ENCODE data around the gene FTO. TPM values are rescaled to one million over a fixed set of nuclear protein-coding genes. Genes with fewer than 3 reads are reported as not detected.
"Not testable (repeated sequence)": the region's sequence is repeated elsewhere in the genome, so short reads cannot be mapped to it uniquely, and the experiment has no call there.

The FTO gene
- total RNA-seq, 4 donors from 2014 or later, result 63.2 to 151 (median 105) TPM

DNA sequence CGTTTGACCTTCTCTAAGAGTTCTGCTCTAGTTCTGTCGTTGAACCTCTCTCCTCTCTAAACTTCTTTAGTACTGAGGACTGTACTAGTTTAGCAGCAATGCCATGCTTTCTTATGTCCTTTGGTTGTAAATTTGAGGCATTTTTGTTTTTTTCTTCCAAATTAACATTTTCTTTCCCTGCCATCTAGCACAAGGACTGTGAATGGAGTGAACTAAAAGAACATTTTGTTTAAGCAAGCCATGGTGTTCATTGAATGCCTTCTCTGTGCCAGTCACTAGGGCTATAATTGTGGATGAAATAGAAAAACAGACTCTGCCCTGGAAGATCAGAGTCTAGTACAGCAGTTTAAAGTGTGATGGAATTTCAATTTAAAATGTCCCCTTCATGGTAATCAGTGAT, 137.9 kb downstream of the FTO start:
- H3K27me3 ChIP-seq, result no peaks in the 10 kb centered on the region
- DNase-seq, result no peak
- H3K36me3 ChIP-seq, result no peaks in the 10 kb centered on the region
- H3K27ac ChIP-seq, result no peak overlapping the region
- H3K9me3 ChIP-seq, result no peaks in the 10 kb centered on the region
- H3K4me1 ChIP-seq, result no peaks in the 10 kb centered on the region
- TF ChIP-seq, protein P1, sequence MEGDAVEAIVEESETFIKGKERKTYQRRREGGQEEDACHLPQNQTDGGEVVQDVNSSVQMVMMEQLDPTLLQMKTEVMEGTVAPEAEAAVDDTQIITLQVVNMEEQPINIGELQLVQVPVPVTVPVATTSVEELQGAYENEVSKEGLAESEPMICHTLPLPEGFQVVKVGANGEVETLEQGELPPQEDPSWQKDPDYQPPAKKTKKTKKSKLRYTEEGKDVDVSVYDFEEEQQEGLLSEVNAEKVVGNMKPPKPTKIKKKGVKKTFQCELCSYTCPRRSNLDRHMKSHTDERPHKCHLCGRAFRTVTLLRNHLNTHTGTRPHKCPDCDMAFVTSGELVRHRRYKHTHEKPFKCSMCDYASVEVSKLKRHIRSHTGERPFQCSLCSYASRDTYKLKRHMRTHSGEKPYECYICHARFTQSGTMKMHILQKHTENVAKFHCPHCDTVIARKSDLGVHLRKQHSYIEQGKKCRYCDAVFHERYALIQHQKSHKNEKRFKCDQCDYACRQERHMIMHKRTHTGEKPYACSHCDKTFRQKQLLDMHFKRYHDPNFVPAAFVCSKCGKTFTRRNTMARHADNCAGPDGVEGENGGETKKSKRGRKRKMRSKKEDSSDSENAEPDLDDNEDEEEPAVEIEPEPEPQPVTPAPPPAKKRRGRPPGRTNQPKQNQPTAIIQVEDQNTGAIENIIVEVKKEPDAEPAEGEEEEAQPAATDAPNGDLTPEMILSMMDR (IDR thresholded peaks at IDR 0.05), result no peak
- no peak for TF ChIP-seq POLR2A (IDR thresholded peaks at IDR 0.05)
- intact Hi-C loops (cut with DNase I; ENCODE audit: low total_unique reads), result no loop called here
- no peak overlapping the region for H3K4me3 ChIP-seq

DNA sequence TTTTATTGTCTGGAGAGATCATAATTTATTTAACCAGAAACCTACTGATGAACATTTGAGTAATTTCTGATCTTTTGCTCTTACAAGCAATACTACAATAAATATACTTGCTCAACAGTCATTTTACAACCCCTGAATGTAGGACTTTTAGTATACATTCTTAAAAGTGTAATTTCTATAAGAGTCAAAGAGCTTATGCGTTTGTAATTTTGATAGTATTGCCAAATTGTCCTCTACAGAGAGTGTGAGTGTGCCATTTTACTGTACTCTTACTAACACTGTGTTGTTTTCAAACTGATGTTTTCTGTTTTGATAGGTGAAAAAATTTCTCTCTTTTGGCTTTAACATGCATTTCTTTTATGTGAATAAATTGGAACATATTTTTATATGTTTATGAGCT, 139.1 kb downstream of the FTO start:
- no peak overlapping the region for H3K4me3 ChIP-seq
- TF ChIP-seq, protein P1 (IDR thresholded peaks at IDR 0.05), result no peak
- no peak for TF ChIP-seq POLR2A (IDR thresholded peaks at IDR 0.05)
- H3K27ac ChIP-seq, result no peak overlapping the region
- no peaks in the 10 kb centered on the region for H3K9me3 ChIP-seq
- no peaks in the 10 kb centered on the region for H3K27me3 ChIP-seq
- intact Hi-C loops (cut with DNase I; ENCODE audit: low total_unique reads), result no loop called here
- no peak for DNase-seq
- no peaks in the 10 kb centered on the region for H3K4me1 ChIP-seq
- H3K36me3 ChIP-seq, result no peaks in the 10 kb centered on the region

DNA sequence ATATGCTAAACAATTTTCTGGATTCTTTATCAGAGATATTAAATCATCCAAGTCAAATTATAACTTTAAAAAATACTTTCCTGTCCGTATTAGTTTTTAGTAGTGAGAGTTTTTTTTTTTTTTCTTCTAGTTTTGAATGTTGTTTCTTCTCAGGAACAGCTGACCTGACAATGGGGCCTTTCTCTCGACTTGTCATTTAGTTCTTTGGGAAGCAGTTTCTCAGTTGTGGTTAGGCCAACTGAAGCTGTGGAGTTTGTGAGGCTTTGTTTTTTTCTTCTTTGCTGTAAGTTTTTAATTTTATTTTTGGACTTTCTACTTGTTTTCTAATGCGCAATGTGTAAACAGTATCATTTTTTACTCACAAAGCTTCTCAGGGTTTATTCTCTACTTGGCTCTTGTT, 140.8 kb downstream of the FTO start:
- no peak overlapping the region for H3K27ac ChIP-seq
- no peak for DNase-seq
- no peaks in the 10 kb centered on the region for H3K36me3 ChIP-seq
- no peaks in the 10 kb centered on the region for H3K4me1 ChIP-seq
- intact Hi-C loops (cut with DNase I; ENCODE audit: low total_unique reads), result no loop called here
- H3K27me3 ChIP-seq, result no peaks in the 10 kb centered on the region
- H3K4me3 ChIP-seq, result no peak overlapping the region
- TF ChIP-seq POLR2A (IDR thresholded peaks at IDR 0.05), result no peak
- TF ChIP-seq, protein P1 (IDR thresholded peaks at IDR 0.05), result no peak
- no peaks in the 10 kb centered on the region for H3K9me3 ChIP-seq

GRCh38 chr16:53846549-53846948, 142.6 kb downstream of the FTO start:
- H3K27me3 ChIP-seq; H3K9me3 ChIP-seq; DNase-seq; H3K27ac ChIP-seq; intact Hi-C loops (cut with DNase I; ENCODE audit: low total_unique reads); H3K4me3 ChIP-seq; H3K4me1 ChIP-seq; H3K36me3 ChIP-seq: not testable (repeated sequence)

- no peak for TF ChIP-seq POLR2A (IDR thresholded peaks at IDR 0.05)
- TF ChIP-seq, protein P1 (IDR thresholded peaks at IDR 0.05), result no peak
- no peak for DNase-seq
- no peaks in the 10 kb centered on the region for H3K36me3 ChIP-seq
- no peak overlapping the region for H3K4me3 ChIP-seq
- H3K27me3 ChIP-seq, result no peaks in the 10 kb centered on the region
- H3K9me3 ChIP-seq, result no peaks in the 10 kb centered on the region
- H3K27ac ChIP-seq, result no peak overlapping the region
- intact Hi-C loops (cut with DNase I; ENCODE audit: low total_unique reads), result no loop called here
- H3K4me1 ChIP-seq, result peaks cover 0 to 4% of the 10 kb centered on the region in 2 donors
These were observed 143.0 kb downstream of the FTO start for GRCh38 chr16:53846971-53847370.

DNA sequence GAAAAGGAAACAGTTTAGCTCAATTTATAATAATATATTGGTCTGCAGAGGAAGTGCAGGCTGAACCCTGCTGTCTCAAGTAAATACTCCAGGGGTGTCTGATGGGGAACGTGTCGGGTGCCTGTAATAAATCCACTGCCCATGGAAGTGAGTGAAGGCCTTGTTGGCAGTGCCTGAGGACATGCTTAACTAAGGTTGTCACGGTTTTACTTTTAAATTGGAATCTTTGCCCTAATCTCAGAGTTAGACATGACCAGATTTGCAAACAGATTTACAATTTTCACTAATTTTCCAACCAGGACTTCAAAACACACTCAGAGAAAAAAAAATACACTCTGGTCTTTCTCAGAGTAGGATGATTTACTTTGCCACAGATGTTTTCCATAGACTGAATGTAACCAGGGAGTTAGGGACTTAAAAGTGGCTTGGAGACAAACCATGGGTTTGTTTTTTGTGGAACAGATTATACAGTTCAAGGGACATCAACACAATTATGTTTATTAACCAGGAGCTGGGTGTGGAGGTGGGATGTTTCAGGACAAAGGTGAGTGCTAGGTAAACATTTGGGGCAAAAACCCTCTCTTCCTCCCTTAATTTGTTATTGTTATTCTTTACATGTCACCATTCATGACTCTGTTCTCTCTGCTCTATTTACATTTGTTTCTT, 144.5 kb downstream of the FTO start:
- intact Hi-C loops (cut with DNase I; ENCODE audit: low total_unique reads), result no loop called here
- H3K4me3 ChIP-seq, result no peak overlapping the region
- no peak overlapping the region for H3K27ac ChIP-seq
- no peaks in the 10 kb centered on the region for H3K9me3 ChIP-seq
- TF ChIP-seq, protein P1 (IDR thresholded peaks at IDR 0.05), result no peak
- TF ChIP-seq POLR2A (IDR thresholded peaks at IDR 0.05), result no peak
- DNase-seq, result no peak
- H3K27me3 ChIP-seq, result no peaks in the 10 kb centered on the region
- peaks cover 0 to 4% of the 10 kb centered on the region in 2 donors for H3K4me1 ChIP-seq
- no peaks in the 10 kb centered on the region for H3K36me3 ChIP-seq

Data from uterus (tissue), 4 donors.